ENCODE data around the gene SLC16A13. TPM values are rescaled to one million over a fixed set of nuclear protein-coding genes. Genes with fewer than 3 reads are reported as not detected.

The SLC16A13 gene
- total and polyA plus RNA-seq, 2 donors from 2014 or later, result 6.5 to 11.6 TPM

- TF ChIP-seq CTCF (IDR thresholded peaks at IDR 0.05; ENCODE audit: borderline replicate concordance, extremely low read depth, insufficient read depth), result peak; percentile 70
- FAIRE-seq, result peak; percentile 86
- intact Hi-C loops (cut with DNase I), result loop anchor here (5.0 to 10.0 kb wide), 2 partner anchors 87 to 330 kb away; no protein-coding TSS in a partner anchor
- Histone ChIP-seq H3K4me3 (ENCODE audit: low read length in 3 of 3) (no peak overlapping the region), H3K9me3 (ENCODE audit: control insufficient read depth in 2 of 3, insufficient read depth in 1 of 3, low read length in 3 of 3) (no peaks in the 10 kb centered on the region), H3K9ac (ENCODE audit: low read length in 3 of 3) (no peak overlapping the region), H3K4me1 (ENCODE audit: control insufficient read depth in 2 of 3, insufficient read depth in 2 of 3, low read depth in 1 of 3, low read length in 3 of 3) (peaks cover 0 to 3% (median 0%) of the 10 kb centered on the region in 3 donors), H3K27ac (ENCODE audit: low read depth in 2 of 2, low read length in 2 of 2) (no peak overlapping the region), H3K36me3 (ENCODE audit: control insufficient read depth in 2 of 3, insufficient read depth in 3 of 3, low read length in 3 of 3) (peaks cover 0 to 19% (median 16%) of the 10 kb centered on the region in 3 donors), H3K27me3 (ENCODE audit: control insufficient read depth, insufficient read depth, low read length) (no peaks in the 10 kb centered on the region)
- DNase-seq, result peak in 3 of 5 donors; percentile 24 to 88 (median 83)
Observed at GRCh38 chr17:7004398-7005253, 31.2 kb upstream of the SLC16A13 start.

GRCh38 chr17:7005716-7006115, 30.1 kb upstream of the SLC16A13 start:
- H3K4me3 ChIP-seq (ENCODE audit: low read length in 3 of 3), result no peak overlapping the region
- peaks cover 0 to 17% (median 15%) of the 10 kb centered on the region in 3 donors for H3K36me3 ChIP-seq (ENCODE audit: control insufficient read depth in 2 of 3, insufficient read depth in 3 of 3, low read length in 3 of 3)
- H3K4me1 ChIP-seq (ENCODE audit: control insufficient read depth in 2 of 3, insufficient read depth in 2 of 3, low read depth in 1 of 3, low read length in 3 of 3), result peaks cover 0 to 11% (median 8%) of the 10 kb centered on the region in 3 donors
- intact Hi-C loops (cut with DNase I), result loop anchor here (5.0 to 10.0 kb wide), 2 partner anchors 88 to 331 kb away; no protein-coding TSS in a partner anchor
- FAIRE-seq, result no peak
- H3K27ac ChIP-seq (ENCODE audit: low read depth in 2 of 2, low read length in 2 of 2), result no peak overlapping the region
- no peak for TF ChIP-seq CTCF (IDR thresholded peaks at IDR 0.05; ENCODE audit: borderline replicate concordance, extremely low read depth, insufficient read depth)
- peak in 1 of 5 donors; percentile 53 for DNase-seq
- no peak overlapping the region for H3K9ac ChIP-seq (ENCODE audit: low read length in 3 of 3)
- no peaks in the 10 kb centered on the region for H3K9me3 ChIP-seq (ENCODE audit: control insufficient read depth in 2 of 3, insufficient read depth in 1 of 3, low read length in 3 of 3)
- no peaks in the 10 kb centered on the region for H3K27me3 ChIP-seq (ENCODE audit: control insufficient read depth, insufficient read depth, low read length)

GRCh38 chr17:7007143-7007542, 28.7 kb upstream of the SLC16A13 start:
- peaks cover 0 to 8% (median 3%) of the 10 kb centered on the region in 3 donors for H3K36me3 ChIP-seq (ENCODE audit: control insufficient read depth in 2 of 3, insufficient read depth in 3 of 3, low read length in 3 of 3)
- FAIRE-seq, result no peak
- DNase-seq, result no peak
- H3K4me1 ChIP-seq (ENCODE audit: control insufficient read depth in 2 of 3, insufficient read depth in 2 of 3, low read depth in 1 of 3, low read length in 3 of 3), result peaks cover 0 to 16% (median 8%) of the 10 kb centered on the region in 3 donors
- no peak for TF ChIP-seq CTCF (IDR thresholded peaks at IDR 0.05; ENCODE audit: borderline replicate concordance, extremely low read depth, insufficient read depth)
- no peak overlapping the region for H3K9ac ChIP-seq (ENCODE audit: low read length in 3 of 3)
- H3K9me3 ChIP-seq (ENCODE audit: control insufficient read depth in 2 of 3, insufficient read depth in 1 of 3, low read length in 3 of 3), result no peaks in the 10 kb centered on the region
- intact Hi-C loops (cut with DNase I), result loop anchor here (5.0 to 10.0 kb wide), 2 partner anchors 90 to 332 kb away; no protein-coding TSS in a partner anchor
- no peak overlapping the region for H3K4me3 ChIP-seq (ENCODE audit: low read length in 3 of 3)
- no peaks in the 10 kb centered on the region for H3K27me3 ChIP-seq (ENCODE audit: control insufficient read depth, insufficient read depth, low read length)
- H3K27ac ChIP-seq (ENCODE audit: low read depth in 2 of 2, low read length in 2 of 2), result no peak overlapping the region
